Activated CD8-positive, alpha-beta memory T cell treated with anti-CD3 and anti-CD28 coated beads, Interleukin-2, amount 10 ng/mL, durations not matched to agents 7 days and 5 days (primary cell): ENCODE data around the gene AUTS2. TPM values are rescaled to one million over a fixed set of nuclear protein-coding genes. Genes with fewer than 3 reads are reported as not detected.
A peak's percentile ranks its signal among the peaks of the same experiment; 100 is the strongest.

Source experiments
- ATAC-seq: fragments of 150-1000 bp; cut with Tn5 transposase; one replicate; pipeline ENCODE4 v1.10.0; 2021; ENCODE audit warnings: moderate library complexity
- CTCF ChIA-PET: fragments of 350-600 bp; sonication (Branson Sonifier 250); formaldehyde crosslinking; loops from one replicate; lab custom pipeline; 2021; ENCODE audit warnings: antibody characterized with exemption; lab: Charles Lee
- DNase-seq: peaks from one replicate; pipeline ENCODE4 v3.0.0-alpha.2; 2020
- H3K27ac Mint-ChIP-seq: one replicate; pipeline ENCODE4 v1.8.0; 2021; ENCODE audit warnings: mild to moderate bottlenecking, mixed read lengths
- H3K27me3 Mint-ChIP-seq: one replicate; pipeline ENCODE4 v1.8.0; 2021; ENCODE audit warnings: mixed read lengths
- H3K36me3 Mint-ChIP-seq: one replicate; pipeline ENCODE4 v1.8.0; 2021; ENCODE audit warnings: mild to moderate bottlenecking, mixed read lengths
- H3K4me1 Mint-ChIP-seq: one replicate; pipeline ENCODE4 v1.8.0; 2021; ENCODE audit warnings: mixed read lengths
- H3K4me3 Mint-ChIP-seq: one replicate; pipeline ENCODE4 v1.8.0; 2021; ENCODE audit warnings: mild to moderate bottlenecking, moderate library complexity, mixed read lengths
- H3K9me3 Mint-ChIP-seq: one replicate; pipeline ENCODE4 v1.8.0; 2022; ENCODE audit warnings: low read depth, mixed read lengths
- total RNA-seq, 2 experiments: library from RNA; stranded (reverse); gene quantifications; one replicate each; pipeline ENCODE4 v1.2.3, GENCODE V29; 2021

AUTS2 gene
- total RNA-seq, 2 experiments from 2014 or later = 9.5 to 24.4 TPM

- Mint-ChIP-seq H3K27me3 (peaks cover 14% of the 10 kb centered on the region), H3K4me1 (peaks cover 29% of the 10 kb centered on the region), H3K9me3 (no peaks in the 10 kb centered on the region), H3K4me3 (no peak overlapping the region), H3K36me3 (peaks cover 2% of the 10 kb centered on the region), H3K27ac (no peak overlapping the region)
- CTCF ChIA-PET = no interaction called here
- no peak for DNase-seq
- ATAC-seq = no peak
Observed at GRCh38 chr7:70663680-70664079, 1065.4 kb downstream of the AUTS2 start.

GRCh38 chr7:70665997-70666396, 1067.7 kb downstream of the AUTS2 start:
- no peak overlapping the region for H3K27ac Mint-ChIP-seq
- H3K4me3 Mint-ChIP-seq = no peak overlapping the region
- no peaks in the 10 kb centered on the region for H3K9me3 Mint-ChIP-seq
- DNase-seq = no peak
- peaks cover 14% of the 10 kb centered on the region for H3K27me3 Mint-ChIP-seq
- no peaks in the 10 kb centered on the region for H3K36me3 Mint-ChIP-seq
- ATAC-seq = no peak
- peaks cover 22% of the 10 kb centered on the region for H3K4me1 Mint-ChIP-seq
- CTCF ChIA-PET = interaction anchor here (1.5 kb wide), 1 partner anchor 11 kb away, joined by 3 read pairs; no protein-coding TSS in a partner anchor

- no peaks in the 10 kb centered on the region for H3K9me3 Mint-ChIP-seq
- no peak for DNase-seq
- no peak overlapping the region for H3K27ac Mint-ChIP-seq
- CTCF ChIA-PET = no interaction called here
- peaks cover 17% of the 10 kb centered on the region for H3K4me1 Mint-ChIP-seq
- peaks cover 14% of the 10 kb centered on the region for H3K27me3 Mint-ChIP-seq
- H3K36me3 Mint-ChIP-seq = no peaks in the 10 kb centered on the region
- ATAC-seq = no peak
- no peak overlapping the region for H3K4me3 Mint-ChIP-seq
Observed at GRCh38 chr7:70667406-70667805, 1069.1 kb downstream of the AUTS2 start.

- CTCF ChIA-PET = no interaction called here
- no peak overlapping the region for H3K4me3 Mint-ChIP-seq
- peaks cover 17% of the 10 kb centered on the region for H3K4me1 Mint-ChIP-seq
- H3K27me3 Mint-ChIP-seq = peaks cover 14% of the 10 kb centered on the region
- DNase-seq (no peak), ATAC-seq (no peak)
- H3K9me3 Mint-ChIP-seq = no peaks in the 10 kb centered on the region
- H3K36me3 Mint-ChIP-seq = no peaks in the 10 kb centered on the region
- H3K27ac Mint-ChIP-seq = no peak overlapping the region
Observed at GRCh38 chr7:70668606-70669358, 1070.5 kb downstream of the AUTS2 start.

GRCh38 chr7:70669854-70670253, 1071.6 kb downstream of the AUTS2 start:
- H3K36me3 Mint-ChIP-seq = no peaks in the 10 kb centered on the region
- H3K27me3 Mint-ChIP-seq = peaks cover 14% of the 10 kb centered on the region
- H3K4me3 Mint-ChIP-seq = no peak overlapping the region
- H3K27ac Mint-ChIP-seq = peak overlapping the region; percentile 1
- H3K9me3 Mint-ChIP-seq = no peaks in the 10 kb centered on the region
- peaks cover 17% of the 10 kb centered on the region for H3K4me1 Mint-ChIP-seq
- peak; percentile 47 for DNase-seq
- CTCF ChIA-PET = no interaction called here
- ATAC-seq = peak; percentile 80

- Mint-ChIP-seq H3K4me1 (peaks cover 17% of the 10 kb centered on the region), H3K27me3 (peaks cover 14% of the 10 kb centered on the region), H3K27ac (no peak overlapping the region), H3K36me3 (no peaks in the 10 kb centered on the region), H3K4me3 (no peak overlapping the region), H3K9me3 (no peaks in the 10 kb centered on the region)
- peak; percentile 30 for ATAC-seq
- CTCF ChIA-PET = no interaction called here
- DNase-seq = no peak
Observed at GRCh38 chr7:70670288-70670687, 1072.0 kb downstream of the AUTS2 start.

GRCh38 chr7:70673778-70674570, 1075.7 kb downstream of the AUTS2 start:
- Mint-ChIP-seq H3K36me3 (no peaks in the 10 kb centered on the region), H3K27me3 (peaks cover 11% of the 10 kb centered on the region), H3K4me3 (no peak overlapping the region), H3K9me3 (no peaks in the 10 kb centered on the region), H3K27ac (no peak overlapping the region), H3K4me1 (peaks cover 22% of the 10 kb centered on the region)
- no peak for ATAC-seq
- CTCF ChIA-PET = no interaction called here
- DNase-seq = no peak

- Mint-ChIP-seq H3K4me1 (peaks cover 25% of the 10 kb centered on the region), H3K4me3 (no peak overlapping the region), H3K27ac (no peak overlapping the region), H3K9me3 (no peaks in the 10 kb centered on the region), H3K36me3 (no peaks in the 10 kb centered on the region), H3K27me3 (peaks cover 11% of the 10 kb centered on the region)
- CTCF ChIA-PET = no interaction called here
- DNase-seq (no peak), ATAC-seq (no peak)
Observed at GRCh38 chr7:70674571-70675010, 1076.3 kb downstream of the AUTS2 start.

GRCh38 chr7:70676243-70676642, 1078.0 kb downstream of the AUTS2 start:
- Mint-ChIP-seq H3K4me1 (peaks cover 33% of the 10 kb centered on the region), H3K4me3 (no peak overlapping the region), H3K27me3 (peaks cover 11% of the 10 kb centered on the region), H3K27ac (no peak overlapping the region), H3K9me3 (no peaks in the 10 kb centered on the region), H3K36me3 (no peaks in the 10 kb centered on the region)
- DNase-seq (no peak), ATAC-seq (no peak)
- CTCF ChIA-PET = no interaction called here

GRCh38 chr7:70678621-70679251, 1080.5 kb downstream of the AUTS2 start:
- no peaks in the 10 kb centered on the region for H3K36me3 Mint-ChIP-seq
- H3K4me1 Mint-ChIP-seq = peaks cover 54% of the 10 kb centered on the region
- H3K4me3 Mint-ChIP-seq = peak overlapping the region; percentile 25
- H3K27me3 Mint-ChIP-seq = peaks cover 16% of the 10 kb centered on the region
- H3K27ac Mint-ChIP-seq = peak overlapping the region; percentile 88
- CTCF ChIA-PET = interaction anchor here (0.7 kb wide), 1 partner anchor 20 kb away, joined by 3 read pairs; no protein-coding TSS in a partner anchor
- ATAC-seq (peak; percentile 46), DNase-seq (no peak)
- H3K9me3 Mint-ChIP-seq = no peaks in the 10 kb centered on the region

- H3K9me3 Mint-ChIP-seq = no peaks in the 10 kb centered on the region
- H3K4me1 Mint-ChIP-seq = peaks cover 54% of the 10 kb centered on the region
- peak overlapping the region; percentile 42 for H3K4me3 Mint-ChIP-seq
- CTCF ChIA-PET = interaction anchor here (1.1 kb wide), 1 partner anchor 14 kb away, joined by 3 read pairs; no protein-coding TSS in a partner anchor
- DNase-seq = peak; percentile 52
- peaks cover 16% of the 10 kb centered on the region for H3K27me3 Mint-ChIP-seq
- H3K36me3 Mint-ChIP-seq = no peaks in the 10 kb centered on the region
- ATAC-seq = peak; percentile 71
- peak overlapping the region; percentile 88 for H3K27ac Mint-ChIP-seq
Observed at GRCh38 chr7:70679661-70680060, 1081.4 kb downstream of the AUTS2 start.

GRCh38 chr7:70680306-70680705, 1082.0 kb downstream of the AUTS2 start:
- ATAC-seq (no peak), DNase-seq (no peak)
- H3K27me3 Mint-ChIP-seq = peaks cover 16% of the 10 kb centered on the region
- no peaks in the 10 kb centered on the region for H3K9me3 Mint-ChIP-seq
- CTCF ChIA-PET = interaction anchor here (1.1 kb wide), 1 partner anchor 13 kb away, joined by 3 read pairs; no protein-coding TSS in a partner anchor
- peak overlapping the region; percentile 58 for H3K27ac Mint-ChIP-seq
- no peaks in the 10 kb centered on the region for H3K36me3 Mint-ChIP-seq
- peaks cover 54% of the 10 kb centered on the region for H3K4me1 Mint-ChIP-seq
- no peak overlapping the region for H3K4me3 Mint-ChIP-seq
